IMR-90 (cell line): Measurements from ENCODE around the gene CD320. TPM values are rescaled to one million over a fixed set of nuclear protein-coding genes. Genes with fewer than 3 reads are reported as not detected.

Experiments
- ATAC-seq: fragments of 200-7000 bp; cut with Tn5 transposase; 2 replicates; pipeline ENCODE4 v1.9.1; 2020; ENCODE audit warnings: low read depth, mild to moderate bottlenecking, moderate library complexity
- BruUV-seq: library from RNA; stranded (reverse); fragments of 400-500 nt; replicated peaks from 2 replicates; lab custom pipeline; 2021; lab: Mats Ljungman, UMichigan
- CTCF ChIA-PET: fragments of 300-600 bp; formaldehyde crosslinking; extraction: SDS; loops from one replicate; lab custom pipeline; 2021; ENCODE audit warnings: antibody characterized with exemption; lab: Yijun Ruan, JAX
- POLR2A ChIA-PET: fragments of 300-600 bp; sonication (Branson Sonifier 250); formaldehyde crosslinking; loops from one replicate; lab custom pipeline; 2022; ENCODE audit warnings: antibody characterized with exemption; ENCODE audit not compliant: unreplicated experiment; lab: Charles Lee
- DNase-seq: peaks from one replicate; pipeline ENCODE4 v3.0.0; 2013
- H2AFZ ChIP-seq: replicated peaks from 2 replicates; pipeline ENCODE3; 2013; ENCODE audit warnings: low read length, mild to moderate bottlenecking; ENCODE audit not compliant: poor library complexity
- H2AK5ac ChIP-seq: 2 replicates; pipeline ENCODE4 v1.6.1; 2013; ENCODE audit warnings: low read depth, low read length, inconsistent platforms
- H2AK9ac ChIP-seq: replicated peaks from 2 replicates; pipeline ENCODE3; 2013; ENCODE audit warnings: mild to moderate bottlenecking, low read depth, low read length, moderate library complexity; ENCODE audit not compliant: poor library complexity
- H2BK120ac ChIP-seq: 2 replicates; pipeline ENCODE4 v1.6.1; 2013; ENCODE audit warnings: low read depth, low read length, inconsistent platforms
- H2BK15ac ChIP-seq: 3 replicates; pipeline ENCODE4 v1.6.1; 2013; ENCODE audit warnings: low read depth, low read length, inconsistent platforms
- H2BK20ac ChIP-seq: 2 replicates; pipeline ENCODE4 v1.6.1; 2013; ENCODE audit warnings: low read depth, mild to moderate bottlenecking, inconsistent platforms, low read length, moderate library complexity
- H2BK5ac ChIP-seq: 2 replicates; pipeline ENCODE4 v1.6.1; 2013; ENCODE audit warnings: mild to moderate bottlenecking, low read depth, low read length, inconsistent platforms; ENCODE audit not compliant: poor library complexity, severe bottlenecking
- H3K14ac ChIP-seq: replicated peaks from 2 replicates; pipeline ENCODE4 v1.6.1; 2013; ENCODE audit warnings: low read depth, low read length, inconsistent platforms
- H3K18ac ChIP-seq: 2 replicates; pipeline ENCODE4 v1.6.1; 2013; ENCODE audit warnings: low read depth, low read length, control low read depth
- H3K23ac ChIP-seq: 2 replicates; pipeline ENCODE4 v1.6.1; 2013; ENCODE audit warnings: low read depth, low read length, inconsistent platforms
- H3K27ac ChIP-seq: 2 replicates; pipeline ENCODE4 v1.5.1; 2013; ENCODE audit warnings: mild to moderate bottlenecking, control low read depth, low read length; ENCODE audit not compliant: insufficient read depth
- H3K27me3 ChIP-seq: 2 replicates; pipeline ENCODE4 v1.6.1; 2013; ENCODE audit warnings: low read length; ENCODE audit not compliant: control insufficient read depth, insufficient read depth
- H3K36me3 ChIP-seq: 2 replicates; pipeline ENCODE4 v1.6.1; 2013; ENCODE audit warnings: low read length, mixed read lengths; ENCODE audit not compliant: control insufficient read depth, insufficient read depth
- H3K4ac ChIP-seq: 2 replicates; pipeline ENCODE4 v1.6.1; 2013; ENCODE audit warnings: low read depth, low read length, inconsistent platforms
- H3K4me1 ChIP-seq: 2 replicates; pipeline ENCODE4 v1.6.1; 2013; ENCODE audit warnings: low read length, mixed read lengths; ENCODE audit not compliant: control insufficient read depth, insufficient read depth
- H3K4me2 ChIP-seq: 2 replicates; pipeline ENCODE4 v1.6.1; 2013; ENCODE audit warnings: low read depth, mild to moderate bottlenecking, control low read depth, low read length, moderate library complexity
- H3K4me3 ChIP-seq: 2 replicates; pipeline ENCODE4 v1.5.1; 2013; ENCODE audit warnings: low read depth, mild to moderate bottlenecking, control low read depth, low read length, moderate library complexity; ENCODE audit not compliant: insufficient read depth
- H3K56ac ChIP-seq: 2 replicates; pipeline ENCODE4 v1.6.1; 2013; ENCODE audit warnings: low read length, inconsistent platforms; ENCODE audit not compliant: insufficient read depth; ENCODE audit errors: extremely low read depth
- H3K79me1 ChIP-seq, 2 experiments: 2 replicates each; pipeline ENCODE4 v1.6.1; 2013; ENCODE audit warnings: low read length in 2 of 2, inconsistent platforms in 1 of 2, low read depth in 1 of 2
- H3K9ac ChIP-seq: 2 replicates; pipeline ENCODE4 v1.6.1; 2013; ENCODE audit warnings: low read depth, low read length, control low read depth
- H3K9me1 ChIP-seq: 2 replicates; pipeline ENCODE4 v1.6.1; 2013; ENCODE audit warnings: low read length, inconsistent platforms; ENCODE audit not compliant: insufficient read depth
- H3K9me3 ChIP-seq: 2 replicates; pipeline ENCODE4 v1.6.1; 2013; ENCODE audit warnings: low read length; ENCODE audit not compliant: control insufficient read depth, insufficient read depth
- H4K20me1 ChIP-seq: 2 replicates; pipeline ENCODE4 v1.6.1; 2013; ENCODE audit warnings: low read length, inconsistent platforms; ENCODE audit not compliant: insufficient read depth
- H4K5ac ChIP-seq: 2 replicates; pipeline ENCODE4 v1.6.1; 2013; ENCODE audit warnings: mild to moderate bottlenecking, low read depth, low read length, control low read depth
- H4K8ac ChIP-seq, 2 experiments: 2 replicates each; pipeline ENCODE4 v1.6.1; 2013; ENCODE audit warnings: low read depth in 2 of 2, low read length in 2 of 2, control low read depth in 1 of 2, inconsistent platforms in 1 of 2
- H4K91ac ChIP-seq: 2 replicates; pipeline ENCODE4 v1.6.1; 2013; ENCODE audit warnings: low read depth, low read length, inconsistent platforms; ENCODE audit not compliant: insufficient read depth
- BHLHE40 ChIP-seq: fragments of 150-350 bp; IDR thresholded peaks from 2 replicates; pipeline ENCODE4 v1.6.1; 2016; ENCODE audit warnings: mild to moderate bottlenecking, low read depth, low read length
- CEBPB ChIP-seq: IDR thresholded peaks from 2 replicates; pipeline ENCODE4 v1.6.1; 2012; ENCODE audit warnings: low read depth, low read length, improper control_type of control experiment
- NFE2L2 ChIP-seq: fragments of 150-350 bp; IDR thresholded peaks from 2 replicates; pipeline ENCODE4 v1.6.1; 2016; ENCODE audit warnings: low read depth, mild to moderate bottlenecking, low read length
- RAD21 ChIP-seq: IDR thresholded peaks from 2 replicates; pipeline ENCODE4 v1.6.1; 2012; ENCODE audit warnings: low read length, improper control_type of control experiment
- SMC3 ChIP-seq: fragments of 150-350 bp; IDR thresholded peaks from 2 replicates; pipeline ENCODE4 v1.6.1; 2016; ENCODE audit warnings: low read depth, mild to moderate bottlenecking, antibody characterized with exemption, low read length, moderate library complexity
- WGBS, 2 experiments: methylation state at CpG; one replicate each; pipeline versions ENCODE4 v1.1.5 to v1.1.7; 2013; ENCODE audit warnings: missing lambda C conversion rate in 2 of 2; ENCODE audit not compliant: insufficient read length in 1 of 2; ENCODE audit errors: extremely low coverage in 2 of 2; 5-methylcytosine and 5-hydroxymethylcytosine counted together
- dilution Hi-C: fragments of 300-500 bp; cut with HindIII; formaldehyde crosslinking; loops from one replicate; pipeline ENCODE4 v1.14.3; 2018; ENCODE audit warnings: low sequenced_read_pairs; ENCODE audit not compliant: unreplicated experiment
- in situ Hi-C: fragments of 300-500 bp; cut with MboI; formaldehyde crosslinking; loops from 3 replicates; pipeline ENCODE4 v1.14.3; 2019; ENCODE audit warnings: low sequenced_read_pairs, inconsistent platforms, mixed read lengths
- intact Hi-C: fragments of 100-400 bp; cut with micrococcal nuclease; formaldehyde crosslinking; loops from 2 replicates; pipeline ENCODE4 v1.10.0; 2022
- polyA plus RNA-seq, 3 experiments: library from polyadenylated mRNA; depleted of rRNA; stranded (reverse); fragments of >200 nt; gene quantifications; 2 replicates each; pipeline ENCODE4 v1.2.3, GENCODE V29; 2012; ENCODE audit warnings: low replicate concordance in 1 of 3
- total RNA-seq: library from RNA; depleted of rRNA; stranded (reverse); fragments of >200 nt; gene quantifications from 2 replicates; pipeline ENCODE4 v1.2.3, GENCODE V29; 2012
- TF ChIP-seq, protein P1 (sequence below): fragments of 150-350 bp; IDR thresholded peaks from 2 replicates; pipeline ENCODE4 v1.6.1; 2017; ENCODE audit warnings: mild to moderate bottlenecking, antibody characterized with exemption, low read length, low read depth

CD320 gene
- total and polyA plus RNA-seq, 2 of the 4 experiments (the other 2 are of a cell fraction): 13.3 to 78.5 TPM

DNA sequence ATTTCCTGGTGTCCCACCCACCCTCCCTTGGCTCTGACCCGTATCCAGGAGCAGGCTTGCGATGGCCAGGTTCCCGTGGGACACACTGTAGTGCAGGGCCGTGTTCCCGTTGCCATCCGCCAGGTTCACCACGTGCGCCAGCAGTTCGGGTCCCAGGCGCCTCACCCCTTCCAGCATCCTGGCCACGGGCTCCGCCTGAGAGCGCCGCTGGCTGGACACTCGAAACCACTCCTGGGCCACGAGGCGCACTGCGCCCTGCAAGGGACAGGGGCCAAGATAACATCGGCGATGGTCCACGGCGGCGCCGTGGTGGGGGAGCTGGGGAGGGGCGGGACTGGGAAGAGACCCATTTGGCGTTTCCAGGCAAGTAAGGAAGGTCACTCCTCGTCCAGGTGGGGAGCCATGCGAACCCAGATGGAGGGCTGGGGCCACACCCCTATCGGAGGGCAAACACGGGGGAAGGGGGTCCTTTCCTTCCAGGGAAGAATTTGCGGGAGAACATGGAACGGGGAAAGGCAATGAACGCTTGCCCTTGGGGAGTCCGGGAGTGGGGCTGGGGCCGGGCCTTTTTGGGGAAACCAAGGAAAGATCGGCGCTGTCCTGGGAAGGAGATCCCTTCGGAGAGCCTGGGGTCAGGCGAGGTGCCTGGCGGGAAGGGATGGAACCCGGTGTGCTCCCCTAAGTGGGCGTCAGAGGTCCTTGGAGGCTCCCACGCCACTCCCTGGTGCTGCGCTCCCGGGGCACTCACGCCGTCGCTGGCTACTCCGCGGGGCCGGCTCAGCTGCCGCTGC lies 25.0 kb upstream of the CD320 start:
- Histone ChIP-seq H4K8ac (no peak overlapping the region), H2BK20ac (no peak overlapping the region), H3K23ac (no peak overlapping the region), H3K4me3 (no peak overlapping the region), H3K4me1 (no peaks in the 10 kb centered on the region), H3K9me1 (no peaks in the 10 kb centered on the region), H4K91ac (no peak overlapping the region), H2AK5ac (no peak overlapping the region), H3K56ac (no peak overlapping the region), H3K9ac (no peak overlapping the region), H3K27ac (no peak overlapping the region), H4K5ac (no peak overlapping the region), H2BK5ac (no peak overlapping the region), H2AK9ac (no peak overlapping the region), H3K4me2 (no peak overlapping the region), H3K9me3 (no peaks in the 10 kb centered on the region), H3K79me1 (no peaks in the 10 kb centered on the region), H3K27me3 (peaks cover 45% of the 10 kb centered on the region), H4K20me1 (no peaks in the 10 kb centered on the region), H2BK15ac (no peak overlapping the region), H3K18ac (no peak overlapping the region), H2AFZ (peak overlapping the region; percentile 49), H3K4ac (no peak overlapping the region), H3K14ac (no peak overlapping the region), H2BK120ac (no peak overlapping the region), H3K36me3 (no peaks in the 10 kb centered on the region)
- in situ Hi-C loops: no loop called here
- DNase-seq (no peak), ATAC-seq (no peak)
- no TSS peak for BruUV-seq
- intact Hi-C loops: no loop called here
- ChIA-PET CTCF (no interaction called here), POLR2A (no interaction called here)
- dilution Hi-C loops: no loop called here
- TF ChIP-seq CEBPB (no peak), BHLHE40 (no peak), NFE2L2 (no peak), SMC3 (no peak), RAD21 (no peak)
- TF ChIP-seq, protein P1, sequence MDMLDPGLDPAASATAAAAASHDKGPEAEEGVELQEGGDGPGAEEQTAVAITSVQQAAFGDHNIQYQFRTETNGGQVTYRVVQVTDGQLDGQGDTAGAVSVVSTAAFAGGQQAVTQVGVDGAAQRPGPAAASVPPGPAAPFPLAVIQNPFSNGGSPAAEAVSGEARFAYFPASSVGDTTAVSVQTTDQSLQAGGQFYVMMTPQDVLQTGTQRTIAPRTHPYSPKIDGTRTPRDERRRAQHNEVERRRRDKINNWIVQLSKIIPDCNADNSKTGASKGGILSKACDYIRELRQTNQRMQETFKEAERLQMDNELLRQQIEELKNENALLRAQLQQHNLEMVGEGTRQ: no peak
- 13% methylated on average over 28 of the region's 52 CpGs; no CpG with 5 or more reads in 1 of the 2 experiments for WGBS, 2 experiments
